ENCODE data around the gene MND1.

The MND1 gene, protein sequence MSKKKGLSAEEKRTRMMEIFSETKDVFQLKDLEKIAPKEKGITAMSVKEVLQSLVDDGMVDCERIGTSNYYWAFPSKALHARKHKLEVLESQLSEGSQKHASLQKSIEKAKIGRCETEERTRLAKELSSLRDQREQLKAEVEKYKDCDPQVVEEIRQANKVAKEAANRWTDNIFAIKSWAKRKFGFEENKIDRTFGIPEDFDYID

DNA sequence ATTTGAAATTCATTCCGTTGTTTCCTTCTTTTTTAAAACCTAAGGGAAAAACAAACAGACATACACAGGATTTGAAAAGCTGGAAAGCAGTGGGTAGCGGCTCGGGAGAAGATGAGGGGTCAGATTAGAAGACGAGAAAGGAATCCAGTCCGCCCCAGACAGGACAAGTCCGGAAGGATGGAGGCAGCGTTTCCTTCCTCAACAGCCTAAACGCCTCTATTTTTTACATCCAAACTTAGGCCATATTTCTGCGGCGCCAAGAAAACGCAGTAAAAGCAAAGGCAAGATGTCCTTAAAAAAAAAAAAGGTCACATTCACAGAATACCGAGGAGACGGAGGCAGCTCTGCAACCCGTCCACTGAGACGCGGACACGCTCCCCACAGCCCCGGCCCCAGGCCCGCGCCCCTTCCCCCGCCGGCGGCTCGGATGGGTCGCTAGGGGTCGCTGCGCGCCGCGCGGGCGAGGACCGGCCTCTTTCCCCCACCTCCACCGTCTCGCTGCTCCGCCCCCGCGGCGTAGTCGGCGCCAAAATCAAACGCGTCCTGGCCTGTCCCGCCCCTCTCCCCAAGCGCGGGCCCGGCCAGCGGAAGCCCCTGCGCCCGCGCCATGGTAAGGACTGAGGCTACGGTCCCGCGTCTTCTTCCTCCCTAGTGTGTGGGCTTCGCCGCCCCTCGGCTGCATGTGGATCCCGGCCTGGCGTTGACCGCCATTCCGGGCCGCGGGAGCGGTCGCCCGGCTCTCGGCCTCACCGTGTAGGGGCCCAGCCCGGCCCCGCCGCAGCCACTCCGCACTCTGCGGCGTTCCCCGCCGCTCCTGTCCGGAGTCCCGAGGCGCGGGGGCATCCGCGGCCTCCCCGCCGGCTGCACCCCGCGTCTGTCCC, at the start of gene MND1:
MND1 (plus strand) TSS at position 558 of the 881 bp plus-strand sequence; CDS start at position 608, 50 bp downstream.
- DNase-seq = peak; percentile 94 to 95

DNA sequence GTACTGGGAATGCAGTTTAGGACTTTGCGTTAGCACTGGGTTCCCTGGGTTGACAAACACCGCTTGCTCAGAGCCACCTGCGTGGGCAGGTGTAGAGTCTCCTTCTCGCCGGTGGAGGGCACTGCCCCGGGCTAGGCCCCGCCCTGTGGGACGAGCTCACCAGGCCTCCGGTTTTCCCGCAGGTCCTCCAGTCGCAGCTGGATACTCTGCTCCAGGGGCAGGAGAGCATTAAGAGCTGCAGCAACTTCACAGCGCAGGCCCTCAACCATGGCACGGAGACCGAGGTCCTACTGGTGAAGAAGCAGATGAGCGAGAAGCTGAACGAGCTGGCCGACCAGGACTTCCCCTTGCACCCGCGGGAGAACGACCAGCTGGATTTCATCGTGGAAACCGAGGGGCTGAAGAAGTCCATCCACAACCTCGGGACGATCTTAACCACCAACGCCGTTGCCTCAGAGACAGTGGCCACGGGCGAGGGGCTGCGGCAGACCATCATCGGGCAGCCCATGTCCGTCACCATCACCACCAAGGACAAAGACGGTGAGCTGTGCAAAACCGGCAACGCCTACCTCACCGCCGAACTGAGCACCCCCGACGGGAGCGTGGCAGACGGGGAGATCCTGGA, 49.2 kb upstream of the MND1 start:
- no peak for DNase-seq

DNA sequence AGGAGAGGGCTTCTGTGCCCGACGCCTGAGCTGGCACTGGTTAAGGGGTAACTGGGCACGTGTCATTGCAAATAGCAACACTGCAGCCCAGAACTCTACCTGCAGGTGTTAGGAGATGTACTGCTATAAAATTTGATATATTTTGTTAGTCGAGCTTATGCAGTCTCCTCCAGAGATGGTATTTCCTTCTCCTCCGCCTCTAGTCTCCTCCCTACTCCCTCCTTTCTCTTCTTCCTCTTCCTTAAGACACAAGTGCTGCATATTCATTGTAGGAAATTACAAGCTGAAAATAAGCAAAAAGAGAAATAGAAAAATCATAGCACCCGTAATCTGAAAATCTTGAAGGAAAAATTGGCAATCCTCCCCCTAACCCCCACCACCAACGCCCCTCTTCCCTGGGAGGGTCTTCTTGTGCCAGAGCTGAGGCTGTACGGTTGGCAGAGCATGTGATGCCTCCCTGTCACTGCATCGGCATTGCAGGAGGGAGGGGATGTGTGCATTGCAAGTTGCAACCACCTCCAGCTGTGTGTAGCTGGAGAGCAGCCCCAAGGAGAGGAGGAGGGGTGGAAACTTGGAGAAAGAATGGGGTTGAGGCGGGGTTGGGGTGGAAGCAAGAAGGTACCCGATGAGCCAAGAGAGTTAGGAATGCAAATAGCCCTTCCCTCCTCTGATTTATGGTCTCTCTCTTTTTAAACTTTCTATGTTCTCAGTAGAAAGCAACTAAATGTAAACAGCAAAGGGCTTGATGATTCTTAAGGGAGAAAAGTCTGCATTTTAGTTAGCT, 48.3 kb upstream of the MND1 start:
- DNase-seq = no peak

DNA sequence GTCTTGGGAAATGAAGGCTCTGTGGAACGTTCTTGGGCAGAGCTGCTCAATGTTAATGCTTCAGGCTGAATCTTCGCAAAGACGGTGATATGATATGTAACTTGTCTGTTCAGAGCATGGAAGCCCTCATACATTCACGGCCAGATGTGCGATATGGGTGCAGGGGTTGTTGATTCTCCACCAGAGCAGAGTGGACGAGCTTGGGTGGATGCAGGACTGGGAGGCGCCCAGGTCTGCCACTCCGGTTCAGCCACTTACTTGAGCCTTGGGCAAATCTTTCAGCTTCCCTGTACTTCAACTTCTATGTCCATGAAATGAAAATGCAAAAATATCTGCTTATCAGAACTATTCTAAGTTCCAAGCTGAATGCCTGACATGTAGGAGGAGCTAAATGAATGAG, 47.4 kb upstream of the MND1 start:
- DNase-seq = no peak

DNA sequence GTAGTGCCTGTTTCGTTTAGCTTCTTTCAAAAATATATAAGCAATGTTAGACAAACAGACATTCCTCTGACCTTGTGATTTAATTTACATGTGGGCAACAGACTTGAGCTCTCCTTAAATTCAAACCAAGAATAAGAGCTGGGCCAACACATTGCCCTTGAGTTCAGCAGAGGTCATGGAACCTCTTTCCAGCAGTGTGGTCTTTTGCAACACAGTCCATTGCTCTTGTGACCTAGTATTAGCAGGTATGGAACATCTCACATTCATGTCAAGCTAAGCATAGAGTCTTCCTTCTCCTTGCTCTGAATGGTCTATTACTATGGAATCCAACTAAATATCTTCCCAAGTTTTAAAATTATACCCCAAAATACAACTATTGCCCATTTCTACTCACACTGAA, 33.7 kb upstream of the MND1 start:
- DNase-seq = no peak

DNA sequence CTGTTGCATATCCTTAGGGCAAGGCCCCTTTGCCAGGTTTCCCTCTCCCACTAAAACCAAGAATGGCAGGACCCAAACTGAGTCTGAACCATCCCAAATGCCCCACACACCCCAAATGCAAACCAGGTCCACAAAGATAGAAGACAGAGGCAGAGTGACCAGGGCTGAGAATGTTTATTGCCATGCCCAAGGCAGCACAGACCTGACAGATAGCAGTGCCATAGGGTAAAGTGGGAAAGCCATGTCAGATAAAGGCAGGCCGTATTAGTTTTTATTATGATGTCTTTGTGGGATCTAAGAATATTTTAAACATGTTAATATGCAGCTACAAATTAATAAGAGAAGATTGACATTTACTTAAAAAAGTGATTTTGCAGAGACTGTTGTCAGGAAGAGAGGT, 29.6 kb upstream of the MND1 start:
- DNase-seq = no peak

DNA sequence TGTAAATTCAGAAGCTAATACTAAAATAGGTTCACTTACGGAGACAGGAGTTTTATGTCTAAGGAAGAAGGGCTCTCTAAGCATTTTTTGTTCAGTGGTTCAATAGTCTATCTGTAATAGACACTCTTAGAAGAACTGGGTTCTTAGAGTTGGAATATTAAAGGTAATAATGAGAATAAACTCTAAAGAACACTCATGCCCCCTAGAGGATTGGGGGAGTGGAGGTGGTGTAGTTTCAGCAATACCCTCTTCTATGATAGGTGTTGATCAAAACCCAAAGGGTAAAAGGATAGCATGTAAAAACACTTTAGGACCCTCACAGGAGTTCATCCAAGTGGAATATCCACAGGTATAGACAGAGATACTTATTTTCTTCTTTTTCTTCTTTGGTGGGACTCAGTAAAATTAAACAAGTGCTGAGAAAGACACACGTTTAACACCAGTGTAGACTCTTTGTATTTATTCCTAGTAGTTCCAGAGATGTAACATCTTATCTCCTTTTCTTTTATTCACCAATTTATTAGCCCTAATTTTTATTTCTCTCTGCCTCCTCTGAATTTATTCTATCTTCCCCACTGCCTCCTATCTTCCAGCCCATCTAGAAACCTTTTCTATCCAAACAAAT, 25.7 kb upstream of the MND1 start:
- DNase-seq = no peak

DNA sequence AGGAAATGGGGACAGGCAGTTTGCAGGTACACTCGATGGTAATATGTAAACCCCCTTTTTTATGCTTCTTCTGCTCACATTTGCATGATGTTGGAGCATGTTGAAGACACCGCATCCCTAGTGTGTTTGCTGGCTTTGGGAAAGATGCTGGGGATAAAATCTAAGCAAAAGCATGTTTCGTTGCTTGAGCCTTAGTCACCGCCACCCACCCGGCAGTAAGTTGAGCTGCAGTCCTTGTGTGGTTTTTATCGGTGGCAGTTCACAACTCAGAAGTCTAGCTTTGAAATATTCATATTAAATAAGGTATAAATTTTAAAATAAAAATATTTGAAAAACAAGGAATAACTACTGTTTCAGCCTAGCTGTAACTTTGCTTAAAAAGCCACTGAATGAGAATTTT, 21.7 kb upstream of the MND1 start:
- no peak for DNase-seq

DNA sequence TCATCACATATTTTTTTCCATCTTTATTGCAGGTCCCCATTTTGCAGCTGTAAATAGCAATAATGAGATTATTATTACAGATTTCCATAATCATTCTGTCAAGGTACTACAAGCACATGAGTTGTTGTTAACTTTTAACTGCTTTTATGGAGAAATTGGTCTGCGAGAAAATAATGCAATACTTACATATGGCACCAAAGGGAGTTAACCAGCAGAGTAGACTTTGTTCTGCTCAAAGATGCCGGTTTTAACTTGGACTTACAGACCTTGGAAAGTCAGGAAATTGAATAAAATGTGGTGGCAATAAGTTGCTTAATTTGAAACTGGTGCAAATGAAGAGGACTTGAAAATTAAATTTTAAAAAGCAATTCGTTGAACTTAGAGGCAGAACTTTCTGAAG, 20.4 kb upstream of the MND1 start:
- no peak for DNase-seq

DNA sequence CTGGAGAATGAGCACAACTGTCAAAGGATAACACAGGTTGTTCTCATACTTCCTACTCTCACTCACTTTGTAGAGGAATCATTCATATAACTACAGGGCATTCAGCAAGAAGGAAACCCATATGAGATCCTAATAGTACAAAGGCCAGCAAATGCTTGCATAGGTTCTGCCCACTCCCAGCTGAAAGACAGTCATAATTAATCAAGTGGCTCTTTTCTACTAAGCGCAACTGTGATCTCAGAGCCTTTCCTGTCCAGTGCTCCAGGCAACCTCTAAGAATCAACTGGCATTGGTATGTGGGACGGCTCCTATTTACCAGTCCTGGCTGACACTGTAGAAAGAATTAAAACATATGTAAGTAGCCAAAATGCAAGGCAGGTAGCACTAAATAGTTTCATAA, 18.9 kb upstream of the MND1 start:
- no peak for DNase-seq

DNA sequence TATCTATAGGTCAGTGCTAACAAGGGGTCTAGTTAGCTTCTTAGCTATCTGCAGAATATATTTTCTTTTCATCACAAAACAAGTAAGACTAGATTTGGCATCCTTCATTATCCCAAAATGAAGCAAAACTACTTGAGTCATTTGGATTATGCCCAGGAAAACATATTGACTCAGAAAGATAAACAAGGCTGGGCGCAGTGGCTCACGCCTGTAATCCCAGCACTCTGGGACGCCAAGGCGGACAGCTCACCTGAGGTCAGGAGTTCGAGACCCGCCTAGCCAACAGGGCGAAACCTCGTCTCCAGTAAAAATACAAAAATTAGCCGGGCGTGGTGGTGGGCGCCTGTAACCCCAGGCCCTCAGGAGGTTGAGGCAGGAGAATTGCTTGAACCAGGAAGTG, 18.0 kb upstream of the MND1 start:
- no peak for DNase-seq

DNA sequence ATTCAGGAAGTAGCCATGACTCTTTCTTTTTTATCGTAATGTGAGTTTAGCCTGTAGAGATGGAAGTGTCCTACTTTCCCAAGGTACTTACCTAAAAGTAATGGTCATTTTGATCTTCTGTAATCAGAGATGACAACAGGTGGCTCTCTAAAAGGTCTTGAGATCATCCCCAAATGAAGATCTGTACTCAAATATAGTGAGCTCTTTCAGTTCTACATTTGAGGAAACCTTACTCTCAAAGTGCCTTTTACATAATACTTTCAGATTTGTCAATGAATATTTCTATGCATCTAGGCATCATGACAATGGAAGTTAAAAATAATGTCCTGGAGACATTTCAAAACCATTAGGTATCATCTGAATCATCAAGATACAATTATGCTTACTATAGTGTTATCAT, 17.2 kb upstream of the MND1 start:
- no peak for DNase-seq

DNA sequence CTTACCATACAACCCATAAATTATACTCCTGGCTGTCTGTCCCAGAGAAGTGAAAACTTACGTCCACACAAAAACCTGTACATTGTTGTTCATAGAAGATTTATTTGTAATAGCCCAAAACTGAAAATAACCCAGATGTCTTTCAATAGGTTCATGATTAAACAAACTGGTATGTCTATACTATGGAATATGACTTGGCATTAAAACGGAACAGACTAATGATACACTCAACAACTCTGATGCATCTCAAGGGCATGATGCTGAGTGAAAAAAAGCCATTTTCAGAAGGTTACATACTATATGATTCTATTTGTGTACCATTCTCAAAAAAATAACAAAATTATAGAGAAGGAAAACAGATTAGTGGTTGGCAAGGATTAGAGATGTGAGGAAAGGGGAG, 11.6 kb upstream of the MND1 start:
- DNase-seq = no peak

DNA sequence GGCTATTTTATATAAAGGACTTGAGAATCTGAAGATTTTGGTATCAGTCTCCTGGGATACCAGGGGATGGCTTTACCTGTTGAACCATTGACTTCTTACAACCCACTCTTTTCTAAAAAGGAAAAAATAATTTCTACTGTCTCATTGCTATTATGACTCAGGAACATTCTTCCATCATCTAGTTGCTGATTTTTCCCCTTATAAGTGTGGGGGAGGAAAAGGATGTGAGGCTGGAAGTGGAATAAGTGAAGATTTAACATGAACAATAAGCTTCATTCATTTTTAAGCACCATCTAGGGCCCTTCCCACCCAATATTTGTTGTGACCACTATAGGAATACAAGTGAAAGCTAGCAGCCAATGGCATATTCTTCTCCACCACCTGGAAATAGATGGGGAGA, 10.6 kb upstream of the MND1 start:
- no peak for DNase-seq

DNA sequence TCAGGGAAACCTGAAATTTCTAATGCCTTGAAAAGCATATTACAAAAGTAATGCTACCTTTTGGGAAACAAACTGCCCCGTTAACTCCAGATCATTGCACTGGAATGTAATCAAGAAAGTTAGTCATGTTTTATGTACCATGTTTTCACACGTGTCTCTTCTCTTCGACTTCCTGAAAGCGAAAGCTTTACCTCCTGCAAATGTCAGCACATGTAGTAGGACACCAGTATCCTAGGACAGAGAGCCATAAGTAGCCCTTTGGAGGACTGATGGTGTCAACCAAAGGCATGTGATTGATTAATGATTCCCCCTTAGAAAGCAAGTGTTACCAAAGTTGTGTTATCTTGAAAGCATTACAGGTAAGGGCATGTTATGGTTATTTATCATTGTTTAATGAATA, 8.8 kb upstream of the MND1 start:
- no peak for DNase-seq

DNA sequence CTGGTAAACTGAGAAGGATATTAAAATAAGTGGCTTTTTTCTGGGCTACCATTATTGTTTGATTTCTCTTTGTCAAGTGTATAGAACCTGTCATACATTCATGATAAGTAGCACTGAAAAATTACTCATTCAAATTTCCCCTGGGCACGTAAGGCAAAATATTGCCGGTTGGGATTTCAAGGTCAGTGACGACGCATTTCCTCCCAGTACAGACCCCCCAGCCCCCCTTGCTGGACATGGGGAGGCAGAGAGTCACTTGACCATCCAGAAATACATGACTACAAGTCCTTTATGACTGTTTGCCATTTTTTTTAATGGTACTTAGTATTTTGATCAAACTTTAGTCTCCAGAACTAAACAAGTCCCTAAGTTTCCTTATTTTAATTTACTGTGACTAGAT, 6.8 kb upstream of the MND1 start:
- no peak for DNase-seq

DNA sequence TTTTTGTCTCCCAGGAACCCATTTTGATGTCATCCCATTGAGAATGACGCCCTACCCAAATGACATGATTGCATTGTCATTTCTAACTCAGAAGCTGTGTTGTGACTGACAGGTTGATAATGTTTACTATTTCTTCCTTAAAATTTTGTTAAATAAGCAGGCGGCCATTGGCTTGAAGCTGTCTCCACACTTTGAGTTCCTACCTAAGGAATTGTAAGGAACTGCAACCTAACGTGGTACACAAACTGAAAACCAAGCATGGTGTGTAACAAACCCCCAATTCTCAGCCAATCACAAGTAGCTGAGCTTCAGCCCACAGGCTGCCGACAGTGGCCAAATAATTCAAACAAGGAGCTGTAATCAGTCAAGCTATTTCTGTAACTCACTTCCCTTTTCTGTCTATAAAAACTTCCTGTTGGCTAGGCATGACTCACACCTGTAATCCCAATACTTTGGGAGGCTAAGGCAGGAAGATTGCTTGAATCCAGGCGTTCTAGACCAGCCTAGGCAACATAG, 2.9 kb upstream of the MND1 start:
- DNase-seq = no peak

DNA sequence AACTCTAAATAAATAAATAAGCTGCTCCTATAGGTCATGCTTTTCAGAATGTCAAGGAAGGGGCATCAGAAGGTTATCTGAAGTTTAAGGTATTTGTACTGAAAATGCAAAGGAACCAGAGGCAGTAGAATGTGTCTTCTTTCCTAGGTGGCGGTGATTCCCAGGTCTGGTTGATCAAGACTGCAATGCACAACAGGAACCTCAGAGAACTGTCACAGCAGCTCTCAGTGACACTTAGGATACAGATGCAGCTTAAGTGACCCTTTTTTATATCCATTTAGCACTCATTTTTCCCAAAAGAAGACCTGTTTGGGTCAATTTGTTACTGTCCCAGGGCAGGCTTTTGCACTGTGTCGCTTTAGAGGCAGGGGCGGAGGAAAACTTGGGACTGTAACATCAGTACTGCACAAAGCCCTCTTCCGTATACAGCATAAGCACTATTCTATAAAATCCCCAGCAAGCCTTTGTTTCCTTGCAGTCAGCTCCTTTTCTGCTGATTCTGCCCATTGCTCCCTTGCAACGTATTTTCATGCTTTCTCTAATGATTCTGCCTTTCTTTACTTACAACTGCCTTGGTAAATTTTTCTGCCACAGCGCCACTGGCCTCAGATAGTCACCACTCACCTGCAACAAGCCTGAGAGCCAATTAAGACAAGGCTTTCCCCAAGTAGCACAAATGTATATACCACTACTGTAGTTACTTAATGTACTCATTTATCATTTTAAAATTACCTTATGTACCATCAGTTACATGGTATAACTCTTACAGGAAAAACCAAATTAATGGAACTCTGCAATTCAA, 1.5 kb upstream of the MND1 start:
- no peak for DNase-seq

DNA sequence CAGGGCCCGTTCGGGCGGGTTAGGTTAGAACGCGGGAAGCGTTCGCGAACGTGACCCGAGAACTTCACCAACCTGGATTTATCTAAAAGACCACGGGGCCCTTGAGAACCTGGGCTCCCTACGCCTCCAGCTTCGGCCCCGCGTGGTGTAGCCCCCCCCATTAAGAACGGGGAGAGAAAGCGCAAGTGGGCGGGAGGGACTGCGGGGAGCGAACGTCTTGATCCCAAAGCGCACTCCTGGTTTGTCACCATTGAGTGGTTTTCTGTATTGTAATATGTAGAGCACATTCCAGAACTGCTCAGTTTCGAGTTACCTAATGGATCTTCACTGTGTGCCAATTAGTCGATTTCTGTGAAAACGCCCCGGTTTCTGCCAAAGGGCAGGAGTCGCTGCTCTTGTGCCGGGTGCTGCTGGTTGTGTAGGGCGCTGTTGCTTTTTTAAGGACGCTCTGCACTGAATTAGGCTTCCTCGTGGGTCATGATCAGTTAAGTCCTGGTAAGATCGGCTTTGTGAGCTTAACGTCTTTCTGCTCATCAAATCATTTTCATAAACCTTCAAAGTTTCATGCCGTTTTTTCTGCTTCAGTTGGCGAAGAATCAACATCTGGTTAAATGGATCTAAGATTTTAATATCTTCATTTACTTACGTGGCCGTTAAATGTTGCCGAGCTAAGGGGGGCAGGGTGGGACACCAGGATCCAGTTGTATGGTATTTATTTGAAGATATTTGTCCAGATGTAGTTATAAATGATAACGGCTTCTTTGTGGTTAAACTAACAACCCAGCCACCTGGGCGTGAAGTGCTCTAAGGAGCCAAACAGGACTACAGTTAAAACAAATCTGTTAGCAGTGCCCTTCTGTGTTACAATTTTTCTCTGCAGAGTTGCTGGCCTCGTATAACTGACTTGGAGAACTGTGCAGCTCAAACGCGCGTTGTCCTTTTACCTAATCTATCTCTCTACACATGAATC, 809 bp downstream of the MND1 start:
- DNase-seq = peak; percentile 68 to 71

DNA sequence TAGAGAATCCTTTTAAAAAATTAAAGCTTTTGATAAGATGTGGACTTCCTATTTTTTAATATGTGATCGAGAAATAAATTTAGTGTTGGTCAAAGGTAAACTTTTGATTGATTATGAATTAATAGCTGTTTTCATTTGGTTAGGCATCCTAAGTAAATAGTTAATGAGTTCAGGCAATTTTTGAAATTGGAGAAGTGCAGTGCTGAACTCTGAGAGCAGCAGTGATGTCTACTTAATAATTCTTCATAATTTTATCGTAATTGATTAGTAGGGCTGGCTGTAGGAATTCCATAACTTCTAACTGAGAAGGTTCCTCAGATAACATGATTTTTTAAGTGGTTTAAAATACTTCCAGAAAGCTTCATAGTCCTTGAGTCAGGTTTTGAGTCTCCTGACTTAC, 1.5 kb downstream of the MND1 start:
- DNase-seq = no peak

DNA sequence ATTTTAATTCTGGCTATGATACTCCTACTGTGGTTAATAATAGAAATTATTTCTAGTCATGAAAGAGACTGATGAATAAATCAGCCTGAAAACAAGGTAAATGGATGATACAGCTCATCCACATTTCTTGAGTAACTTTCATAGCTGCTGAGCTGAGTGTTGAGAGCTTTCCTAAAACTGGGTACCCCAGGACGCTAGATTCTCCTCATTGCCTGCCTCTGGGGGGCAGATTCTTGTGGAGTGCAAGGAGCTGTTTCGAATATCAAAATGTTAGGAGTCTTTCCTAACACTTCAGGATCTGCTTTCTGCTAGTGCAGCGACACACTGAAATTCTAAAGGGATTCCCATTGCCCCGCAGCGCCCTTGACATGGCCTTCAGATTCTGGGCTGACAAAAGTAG, 2.1 kb downstream of the MND1 start:
- no peak for DNase-seq
